Activated CD4-positive, CD25-positive, alpha-beta regulatory T cell treated with anti-CD3 and anti-CD28 coated beads, Interleukin-2, amount 50 U/mL, for 24 hours (primary cell): Measurements from ENCODE around the gene RAPSN.

ENCODE experiments used
- ATAC-seq, 2 donors: fragments of 150-1000 bp; cut with Tn5 transposase; one replicate each; pipeline ENCODE4 v1.10.0; 2021; ENCODE audit warnings: mild to moderate bottlenecking in 1 of 2, moderate library complexity in 1 of 2

Gene RAPSN

DNA sequence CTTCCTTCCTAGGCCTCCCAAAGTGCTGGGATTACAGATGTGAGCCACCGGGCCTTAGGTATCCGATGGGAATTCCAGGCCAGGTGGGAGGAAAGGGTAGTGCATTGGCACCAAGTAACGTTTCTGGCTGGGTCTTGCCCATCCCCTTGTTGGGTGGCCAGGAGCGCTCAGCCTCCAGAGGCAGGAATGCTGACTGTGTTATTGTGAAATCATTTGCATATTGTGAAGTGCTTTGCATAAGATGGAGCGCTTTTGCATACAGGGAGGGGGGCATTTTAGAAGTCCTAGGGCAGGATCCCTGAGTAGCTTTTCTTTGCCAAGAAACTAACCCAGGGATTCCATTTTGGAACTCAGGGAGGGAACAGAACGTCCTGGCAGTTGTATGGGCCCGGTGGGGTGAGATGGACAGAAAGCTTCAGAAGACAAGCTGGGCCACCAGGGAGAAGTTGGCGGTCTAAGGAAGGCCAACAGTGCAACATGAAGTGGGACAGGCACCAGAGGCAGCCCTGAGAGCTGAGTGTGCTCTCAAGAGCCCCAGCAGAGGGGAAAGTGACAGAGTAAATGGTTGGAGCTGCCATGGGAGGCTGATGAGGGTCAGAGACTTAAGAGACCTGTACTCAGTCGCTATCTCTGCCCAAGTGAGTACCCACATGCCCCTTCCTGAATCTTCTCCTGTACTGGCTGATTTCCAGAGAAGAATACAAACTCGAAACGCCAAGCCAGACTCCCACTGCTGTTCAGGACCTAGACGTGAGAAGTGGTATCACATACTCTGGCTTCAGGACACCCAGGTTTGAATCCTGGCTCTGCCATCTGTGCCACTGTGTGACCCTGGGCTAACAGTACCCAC, 41.8 kb downstream of the RAPSN start:
- no peak for ATAC-seq

DNA sequence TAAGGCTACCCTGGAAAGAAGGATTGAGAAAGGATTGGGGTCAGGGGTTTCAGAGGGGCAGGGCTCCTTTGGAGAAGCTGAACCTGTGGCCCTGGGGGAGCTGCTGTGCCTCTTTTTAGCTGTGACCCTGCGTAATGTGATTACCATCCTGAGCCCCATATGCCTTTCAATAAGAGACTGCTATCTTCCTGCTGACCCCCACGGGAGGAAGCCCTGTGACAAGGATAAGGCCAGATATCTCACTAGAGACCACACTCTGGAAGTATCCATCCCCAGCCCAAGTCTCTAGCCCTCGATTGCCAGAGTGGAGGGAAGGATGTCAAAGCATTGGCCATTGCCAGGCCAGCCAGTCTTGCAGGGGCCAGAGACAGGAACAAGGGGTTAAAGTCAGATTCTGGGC, 45.4 kb downstream of the RAPSN start:
- ATAC-seq = no peak

DNA sequence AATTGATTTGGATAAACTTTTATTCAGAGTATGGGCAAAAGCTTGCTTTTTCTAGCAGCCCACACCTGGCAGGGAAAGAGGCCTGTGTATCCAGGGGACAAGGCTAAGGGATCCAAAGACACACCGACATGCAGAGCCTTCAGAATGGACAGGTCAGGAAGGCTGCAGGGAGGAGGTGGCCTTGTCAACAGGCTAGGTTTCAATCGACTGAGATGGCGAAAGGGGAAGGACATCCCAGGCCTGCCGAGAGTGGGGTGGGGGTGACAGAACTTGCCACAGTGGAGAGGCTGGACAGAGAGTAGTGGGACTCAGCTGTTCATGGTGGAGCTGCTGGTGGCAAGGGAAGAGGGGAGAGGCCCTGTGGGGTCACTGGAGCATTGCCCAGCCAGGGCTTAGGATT, 45.8 kb downstream of the RAPSN start:
- ATAC-seq = no peak

DNA sequence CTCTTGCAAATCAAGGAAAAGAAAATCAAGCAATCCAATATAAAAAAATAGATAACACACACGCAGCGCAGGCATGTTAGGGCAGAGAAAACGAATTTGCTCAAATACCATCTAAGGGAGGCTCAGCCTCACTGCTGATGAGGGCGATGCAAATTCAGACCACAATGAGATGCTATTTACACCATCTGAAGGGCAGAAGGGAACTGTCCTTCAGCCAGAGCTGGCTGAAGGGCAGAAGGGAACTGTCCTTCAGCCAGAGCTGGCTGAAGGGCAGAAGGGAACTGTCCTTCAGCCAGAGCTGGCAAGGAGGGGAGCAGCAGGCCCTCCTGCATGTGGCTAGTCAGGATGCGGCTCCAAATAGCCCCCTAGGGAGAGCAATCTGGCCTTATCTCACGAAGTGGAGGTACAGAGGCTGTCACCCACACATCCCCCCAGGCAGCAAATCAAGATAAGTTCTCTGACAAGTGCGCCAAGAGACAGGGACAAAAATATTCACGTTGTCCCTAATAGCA, 48.1 kb downstream of the RAPSN start:
- no peak for ATAC-seq

DNA sequence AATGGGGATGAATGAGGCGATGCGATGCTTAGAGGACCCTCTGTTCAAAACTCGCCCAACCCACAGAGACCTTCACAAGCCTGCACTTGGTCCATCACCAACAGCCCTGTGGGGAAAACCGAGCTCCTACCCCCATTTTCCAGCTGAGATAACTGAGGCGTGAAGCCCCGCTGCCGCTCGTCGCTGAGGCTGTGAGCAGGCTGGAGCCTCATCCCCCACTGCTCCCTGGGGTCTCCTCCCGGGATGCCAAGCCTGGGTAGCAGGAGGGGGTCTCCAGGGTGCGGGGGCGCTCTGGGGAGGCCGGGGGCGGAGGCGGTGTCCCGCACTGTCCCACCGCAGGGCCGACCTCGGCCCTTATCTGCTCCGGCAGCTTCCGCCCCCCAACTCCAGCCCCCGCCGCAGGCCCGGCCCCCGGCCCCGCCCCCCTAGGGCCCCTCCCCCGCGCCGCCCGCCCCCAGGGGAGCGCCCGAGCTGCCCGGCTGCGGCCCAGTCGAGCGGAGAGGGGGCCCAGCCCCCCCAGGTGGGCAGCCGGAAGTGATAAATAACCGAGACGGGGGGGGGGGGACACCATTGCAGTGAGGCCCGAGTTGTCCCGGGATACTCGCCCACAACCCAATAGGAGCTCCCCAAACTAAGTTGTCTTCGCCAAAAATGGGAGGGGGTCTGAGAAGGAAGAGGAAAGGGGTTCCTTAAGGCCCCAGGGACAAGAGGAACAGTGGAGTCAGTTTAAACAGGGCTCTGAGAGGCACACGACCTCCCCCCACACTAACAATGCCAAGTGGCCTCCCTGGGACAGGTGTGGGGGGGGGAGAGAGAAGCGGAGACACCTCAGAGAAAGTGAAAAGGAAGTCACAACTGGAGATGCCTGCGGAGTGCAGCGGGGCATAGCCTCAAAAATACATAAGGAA, 48.8 kb downstream of the RAPSN start:
- peak; percentile 75 to 77 for ATAC-seq

DNA sequence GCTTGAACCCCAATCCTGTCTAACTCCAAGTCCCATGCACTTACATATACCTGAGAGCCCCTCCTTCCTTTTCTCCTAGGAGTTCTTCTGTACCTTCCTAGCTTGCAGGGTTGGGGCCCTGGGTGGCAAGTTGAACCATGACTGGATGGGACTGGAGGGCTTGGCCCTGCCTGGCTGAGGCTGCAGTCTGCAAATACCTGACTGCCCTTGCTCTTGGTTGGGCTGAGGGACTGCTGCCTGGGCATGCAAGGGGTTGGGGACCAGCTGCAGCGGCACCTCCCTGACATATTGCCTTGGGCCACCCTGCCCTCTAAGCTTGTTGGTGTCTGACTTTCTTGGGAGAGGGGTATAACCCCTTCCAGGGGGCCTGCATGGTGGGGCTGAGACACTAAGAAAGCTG, 50.4 kb downstream of the RAPSN start:
- ATAC-seq = no peak

DNA sequence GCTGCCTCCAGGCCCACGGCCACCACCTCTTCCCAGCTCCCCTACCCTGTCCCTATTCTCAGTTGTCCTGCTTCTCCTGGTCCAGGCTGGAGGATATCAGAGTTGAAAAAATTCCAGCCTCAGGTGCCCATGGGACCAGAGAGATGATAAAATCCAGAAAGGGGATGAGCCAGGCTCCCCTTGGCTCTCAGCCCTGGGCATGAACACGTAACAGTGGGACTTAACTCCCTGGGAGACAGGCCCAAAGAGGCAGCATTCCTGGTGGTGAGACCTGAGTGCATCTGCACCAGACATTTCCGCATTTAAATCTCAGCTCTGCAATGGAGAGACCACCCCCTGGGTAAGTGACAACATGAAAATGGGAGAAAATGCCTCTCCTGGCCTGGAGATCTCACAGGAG, 50.9 kb downstream of the RAPSN start:
- no peak for ATAC-seq

DNA sequence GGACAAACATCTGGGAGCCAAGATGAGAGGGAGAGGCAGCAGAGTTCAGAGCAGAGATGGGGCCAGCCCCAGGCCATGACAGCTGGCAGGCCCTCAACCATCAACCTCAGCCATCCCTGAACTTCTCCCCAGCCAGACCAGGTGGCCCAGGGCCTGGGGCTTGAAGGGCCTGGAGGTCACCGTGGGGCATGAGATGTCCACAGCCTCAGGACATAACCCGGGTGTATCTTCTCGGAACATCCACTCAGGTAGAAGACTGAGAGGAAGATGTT, 53.0 kb downstream of the RAPSN start:
- ATAC-seq = no peak

DNA sequence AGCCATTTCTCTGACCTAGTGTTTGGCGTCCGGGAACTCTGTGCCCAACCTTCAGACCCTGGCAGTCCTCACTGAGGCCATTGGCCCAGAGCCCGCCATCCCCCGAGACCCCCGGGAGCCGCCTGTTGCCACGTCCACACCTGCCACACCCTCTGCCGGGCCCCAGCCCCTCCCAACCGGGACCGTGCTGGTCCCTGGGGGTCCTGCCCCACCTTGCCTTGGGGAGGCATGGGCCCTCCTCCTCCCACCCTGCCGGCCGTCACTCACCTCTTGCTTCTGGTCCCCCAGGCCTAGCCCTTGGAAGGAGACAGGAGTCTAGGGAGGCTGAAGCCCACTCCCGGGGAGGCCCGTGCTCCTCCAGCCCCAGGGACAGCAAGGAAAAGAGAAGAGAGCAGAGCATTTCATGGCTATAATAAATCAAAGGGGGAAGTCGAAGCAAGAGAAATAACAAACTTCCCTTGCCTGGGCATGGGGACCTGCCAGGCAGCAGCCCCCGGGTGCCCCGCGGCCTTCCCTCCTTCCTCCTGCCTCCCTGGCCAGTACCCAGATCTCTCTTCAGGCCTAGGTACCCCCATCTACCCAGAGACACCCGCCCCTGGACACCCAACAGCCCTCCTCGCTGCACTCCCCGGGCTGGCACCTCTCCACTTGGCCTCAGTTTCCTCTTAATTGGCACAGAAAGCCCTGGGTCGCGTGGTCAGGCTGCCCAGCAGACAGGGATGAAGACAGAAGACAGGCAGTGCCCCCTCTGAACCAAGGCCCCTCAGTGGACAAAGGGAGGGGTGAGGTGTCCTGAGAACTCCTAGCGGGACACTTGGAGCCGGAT, 53.5 kb downstream of the RAPSN start:
- ATAC-seq = no peak

DNA sequence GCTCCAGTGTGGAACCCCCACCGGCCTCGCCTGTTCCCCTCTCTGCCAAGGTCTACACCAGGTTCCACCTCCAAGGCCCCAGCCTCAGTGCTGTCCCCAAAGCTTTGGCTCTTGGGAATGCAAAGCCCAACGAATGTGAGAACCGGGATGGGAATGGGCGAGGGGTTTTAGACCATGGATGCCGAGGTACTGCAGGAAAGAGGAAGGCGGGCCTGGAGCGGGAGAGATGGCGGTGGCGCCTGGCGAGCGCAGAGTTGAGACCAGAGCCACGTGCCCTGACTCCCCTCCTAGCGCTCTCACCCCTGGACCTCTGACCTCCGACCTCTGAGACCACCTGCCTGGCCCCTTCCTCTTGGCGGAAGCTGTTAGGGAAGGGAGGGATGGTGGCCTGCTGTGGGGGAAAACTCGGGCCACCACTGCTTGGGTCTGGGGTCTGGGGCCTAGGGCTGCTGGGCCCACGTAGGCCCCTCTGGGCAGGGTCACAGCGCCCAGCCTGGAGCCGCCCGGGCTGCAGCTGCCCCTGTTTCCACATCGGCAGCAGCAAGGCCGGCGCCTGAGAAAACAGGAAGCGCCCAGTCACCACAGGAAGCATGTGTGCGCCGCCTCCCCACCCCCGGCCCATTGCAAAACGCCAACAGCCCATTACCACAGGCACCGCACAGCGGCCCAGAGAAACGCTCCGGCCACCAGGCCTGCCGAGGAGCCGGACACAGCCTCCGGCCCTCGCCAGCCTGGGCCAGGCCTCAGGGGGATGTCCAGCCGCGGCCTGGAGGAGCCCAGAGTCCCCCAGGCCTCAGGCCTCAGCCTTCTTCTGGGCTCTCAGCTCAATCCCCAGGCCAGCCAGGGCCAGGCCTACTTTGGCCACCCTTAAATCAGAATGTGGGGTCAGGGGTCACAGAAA, 54.4 kb downstream of the RAPSN start:
- ATAC-seq = peak; percentile 83 to 86

DNA sequence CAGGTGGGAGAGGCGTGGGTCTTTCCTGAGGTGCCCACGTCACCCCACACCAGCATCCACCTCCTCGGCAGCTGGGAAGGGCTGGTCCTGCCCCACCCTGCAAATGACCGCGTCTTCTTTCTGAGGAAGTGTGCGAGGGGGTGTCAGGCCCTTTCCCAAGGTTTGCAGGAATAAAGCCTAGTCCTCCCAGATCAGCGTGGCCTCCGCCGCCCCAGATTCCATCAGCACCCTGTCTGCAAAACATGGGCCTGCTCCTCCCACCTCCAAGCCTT, 55.0 kb downstream of the RAPSN start:
- no peak for ATAC-seq

DNA sequence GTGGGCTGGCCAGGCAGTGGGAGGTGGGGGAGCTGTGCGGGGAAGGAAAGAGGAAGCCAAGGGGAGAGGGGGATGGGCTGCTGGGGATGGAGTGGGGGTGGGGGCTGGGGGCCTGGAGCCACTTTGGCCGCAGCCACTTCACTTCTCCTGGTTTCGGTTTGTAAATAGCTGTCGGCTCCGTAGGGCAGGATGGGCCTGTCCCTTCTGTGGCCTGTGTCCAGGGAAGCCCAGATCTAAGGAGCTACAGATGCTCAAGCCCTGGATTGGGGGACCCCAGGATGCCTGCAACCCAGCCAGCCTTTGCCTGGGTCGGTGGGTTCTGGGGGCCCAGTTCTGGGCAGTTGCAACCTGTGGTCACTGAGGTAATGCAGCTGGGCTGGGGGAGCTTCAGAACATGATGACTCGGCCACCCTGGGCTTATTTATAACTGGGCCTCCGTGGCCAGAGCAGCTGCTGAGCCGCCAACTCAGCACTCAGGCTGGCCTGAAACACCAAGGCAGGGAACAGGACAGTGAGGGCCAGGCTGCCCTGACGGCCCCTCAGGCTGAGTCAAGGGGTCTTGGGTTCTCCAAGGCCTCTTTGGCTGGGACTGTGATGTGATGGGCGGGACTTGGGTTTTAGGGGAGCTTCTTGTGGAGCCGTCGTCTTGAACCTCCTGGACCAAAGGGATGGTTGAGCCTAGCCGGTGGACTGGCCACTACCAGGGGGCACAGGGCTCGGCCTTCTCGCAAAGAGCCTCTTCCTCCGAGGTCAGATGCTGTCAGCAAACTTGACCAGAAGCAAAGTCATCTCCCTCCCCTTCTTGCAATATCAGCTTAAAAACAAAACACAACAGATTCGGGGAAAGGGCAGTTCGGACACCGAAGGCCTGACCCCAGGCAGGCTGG, 55.5 kb downstream of the RAPSN start:
- ATAC-seq = no peak

DNA sequence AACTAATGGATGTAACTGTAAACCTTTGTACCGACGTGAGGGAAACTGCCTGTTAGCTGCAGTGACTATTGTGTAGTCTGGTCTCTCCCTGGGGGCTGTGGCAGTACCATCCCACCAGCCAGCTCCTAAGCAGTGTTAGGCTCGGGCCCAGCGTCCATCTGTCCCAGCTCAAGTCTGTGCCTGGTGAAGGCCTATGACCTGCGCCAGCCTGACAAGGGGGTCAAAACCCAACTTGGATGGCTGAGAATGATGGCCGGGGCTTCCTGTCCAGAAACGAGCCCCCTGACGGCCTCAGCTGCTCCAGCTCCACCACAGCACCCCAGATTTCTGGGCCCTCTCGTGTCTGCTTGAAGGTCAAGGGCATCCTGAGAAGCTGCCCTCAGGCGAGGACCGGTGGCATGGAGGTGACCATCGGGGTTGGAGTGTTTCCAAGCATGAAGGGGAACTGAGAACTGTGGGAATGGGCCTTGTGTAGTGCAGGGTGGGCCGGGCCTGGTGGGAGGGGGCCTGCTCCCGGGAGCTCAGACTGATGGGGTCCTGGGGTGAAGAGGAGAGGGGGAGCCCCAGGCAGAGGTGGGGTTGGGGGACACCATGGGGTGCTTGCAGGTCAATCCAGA, 56.3 kb downstream of the RAPSN start:
- ATAC-seq = no peak

DNA sequence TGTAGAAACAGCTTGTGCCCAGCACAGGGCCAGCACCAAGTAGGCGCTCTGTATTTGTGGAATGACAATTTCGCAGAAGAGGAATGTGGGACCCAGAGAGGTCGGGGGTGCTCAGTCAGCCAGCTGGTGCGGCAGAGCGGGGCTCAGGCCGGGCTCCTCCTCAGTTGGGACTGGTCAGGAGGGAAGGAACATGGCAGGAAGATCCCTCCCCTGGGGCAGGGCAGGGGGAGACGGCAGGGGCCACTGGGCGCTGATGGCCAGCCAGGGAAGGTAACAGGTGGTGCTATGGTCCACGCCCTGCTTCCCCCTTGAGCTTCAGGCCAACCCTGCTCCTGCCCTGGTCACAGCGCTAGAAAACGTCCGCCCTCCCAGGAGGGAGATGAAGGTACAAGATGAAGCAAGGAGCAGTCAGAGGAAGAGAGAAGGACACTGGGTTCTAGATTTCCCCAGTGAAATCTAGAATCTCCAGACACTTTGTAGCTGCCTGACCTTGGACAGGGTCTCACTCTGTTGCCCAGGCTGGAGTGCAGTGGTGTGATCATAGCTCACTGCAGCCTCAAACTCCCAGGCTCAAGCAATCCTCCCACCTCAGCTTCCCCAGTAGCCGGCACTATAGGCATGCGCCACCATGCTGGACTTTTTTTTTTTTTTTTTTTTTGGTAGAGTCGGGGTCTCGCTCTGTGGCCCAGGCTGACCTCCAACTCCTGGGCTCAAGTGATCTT, 57.1 kb downstream of the RAPSN start:
- ATAC-seq = no peak

DNA sequence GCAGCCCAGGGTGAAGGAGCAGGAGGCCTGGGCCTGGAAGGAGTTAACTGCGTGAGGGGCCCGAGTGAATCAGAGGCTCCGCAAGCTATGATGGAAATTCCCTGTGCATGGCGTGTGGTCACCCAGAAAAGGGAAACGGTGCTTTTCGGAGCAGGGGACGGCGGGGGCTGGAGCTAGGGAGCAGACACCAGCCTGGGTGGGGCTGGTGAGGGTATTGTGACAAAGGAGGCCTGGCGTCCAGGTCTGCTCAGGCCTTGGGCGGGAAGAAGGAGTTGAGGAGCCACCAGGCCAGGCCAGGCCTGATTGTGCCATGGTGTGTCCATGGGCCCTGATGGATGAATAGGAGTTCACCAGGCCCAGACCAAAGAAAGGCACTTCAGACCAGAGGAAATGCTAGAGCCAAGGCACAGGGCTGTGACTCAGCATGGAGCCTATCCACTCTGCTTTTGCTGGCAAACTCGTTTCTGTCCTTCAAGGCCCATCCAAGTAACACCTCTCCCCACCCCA, 57.8 kb downstream of the RAPSN start:
- ATAC-seq = peak in 1 of 2 donors; percentile 9

DNA sequence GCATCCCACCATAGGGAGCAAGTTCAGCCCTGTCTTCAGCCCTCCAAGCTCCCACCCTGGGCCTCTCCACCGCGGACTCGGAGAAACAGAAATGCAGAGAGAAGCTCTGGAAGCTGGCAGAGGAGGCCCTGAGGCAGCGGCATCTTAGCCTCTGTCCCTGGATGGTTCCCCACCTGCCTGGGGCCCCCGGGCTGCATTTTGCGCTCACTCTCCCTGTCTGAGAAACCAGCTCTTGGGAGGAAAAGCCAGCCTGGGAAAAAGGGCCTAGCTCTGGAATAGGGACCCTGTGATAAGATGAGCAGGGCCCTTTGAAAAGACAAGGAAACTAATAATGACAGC, 58.5 kb downstream of the RAPSN start:
- no peak for ATAC-seq

DNA sequence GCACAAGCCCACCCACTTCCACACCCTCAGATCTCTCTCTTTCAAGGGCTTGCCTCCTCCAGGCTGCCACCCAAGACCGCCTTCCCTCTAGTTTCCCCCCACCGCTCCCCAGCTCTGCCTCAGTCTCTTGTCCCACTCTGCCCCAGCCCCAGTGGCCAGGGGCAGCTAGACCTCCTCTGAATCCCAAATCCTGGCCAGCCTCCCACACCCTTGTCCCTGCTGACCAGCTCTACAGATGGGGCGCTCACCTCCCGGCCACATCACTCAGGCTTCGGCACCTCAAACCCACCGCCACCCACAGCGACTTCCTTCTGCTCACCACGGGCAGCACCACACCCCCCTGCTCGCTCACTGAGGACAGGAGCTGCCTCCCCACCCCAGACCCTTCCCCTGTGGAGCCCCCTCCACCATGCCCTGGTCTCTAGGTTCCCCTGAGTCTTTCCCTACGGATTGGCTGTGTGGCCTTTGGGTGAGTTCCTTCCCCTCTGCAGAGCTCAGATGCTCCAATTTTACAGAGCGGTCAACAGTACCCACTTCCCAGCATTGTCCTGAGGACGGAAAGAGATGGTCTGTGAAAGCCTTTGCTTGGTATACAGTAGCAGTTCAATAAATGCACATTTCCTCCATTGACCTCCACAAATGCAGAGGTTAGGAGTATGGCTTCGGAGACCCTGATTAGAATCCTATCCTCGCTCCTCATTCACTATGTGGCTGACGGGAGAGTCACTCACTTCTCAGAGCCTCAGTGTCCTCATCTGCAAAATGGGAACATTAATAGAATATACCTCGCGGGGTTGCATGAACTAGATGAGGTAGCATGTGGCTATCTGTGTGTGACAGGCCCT, 59.1 kb downstream of the RAPSN start:
- no peak for ATAC-seq

DNA sequence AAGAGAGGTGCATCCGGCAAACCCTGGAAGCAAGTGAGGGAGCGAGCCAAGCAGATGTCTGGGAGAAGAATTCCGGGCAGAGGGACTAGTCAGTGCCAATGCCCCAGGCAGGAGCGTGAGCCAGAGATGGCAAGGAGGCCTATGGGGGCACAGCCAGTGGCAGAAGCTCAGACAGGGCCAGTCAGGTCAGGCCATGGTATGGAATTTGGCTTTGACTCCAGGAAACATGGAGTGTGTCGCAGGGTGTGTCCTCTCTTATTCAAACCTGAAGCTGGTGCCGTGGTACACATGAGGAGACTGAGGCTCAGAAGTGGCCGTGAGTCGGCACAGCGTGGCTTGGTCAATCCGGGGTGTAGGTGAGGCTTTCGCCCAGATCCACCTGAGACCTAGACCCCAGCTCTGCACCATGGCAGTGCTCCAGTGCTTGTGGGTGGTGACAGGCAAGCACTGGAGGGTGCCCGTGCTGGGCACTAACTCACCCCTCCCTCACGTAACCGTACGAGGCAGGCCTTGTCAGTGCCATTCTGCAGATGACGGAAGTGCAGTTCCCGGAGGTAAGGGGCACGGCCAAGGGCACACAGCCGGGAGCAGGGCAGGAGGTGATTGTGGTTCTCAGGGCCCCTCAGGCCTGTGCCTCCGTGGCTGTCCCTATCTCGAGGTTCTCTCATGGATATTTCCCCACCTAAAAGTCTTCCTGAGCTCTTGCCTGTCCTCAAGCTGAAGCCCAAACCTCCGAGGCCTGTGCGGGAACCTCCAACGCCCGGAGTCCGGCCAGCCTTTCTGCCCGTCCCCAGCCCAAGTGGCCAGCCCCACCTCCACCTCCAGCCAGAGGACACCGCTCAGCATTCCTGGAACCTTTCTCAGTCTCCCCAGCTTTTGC, 60.0 kb downstream of the RAPSN start:
- ATAC-seq = peak in 1 of 2 donors; percentile 14
